ENCODE results near the gene C1QTNF2. TPM values are rescaled to one million over a fixed set of nuclear protein-coding genes. Genes with fewer than 3 reads are reported as not detected.
A peak's percentile ranks its signal among the peaks of the same experiment; 100 is the strongest.
"Not testable (repeated sequence)": the region's sequence is repeated elsewhere in the genome, so short reads cannot be mapped to it uniquely, and the experiment has no call there.

Gene C1QTNF2
- total RNA-seq, 2 donors from 2014 or later, result 0.56 to 0.73 TPM

GRCh38 chr5:160349935-160350303 is 20.5 kb downstream of the C1QTNF2 start:
- no peak for DNase-seq
- intact Hi-C loops (cut with DNase I, micrococcal nuclease), result loop anchor here in 1 of 2 donors (5.0 kb wide), 1 partner anchor 333 kb away; no protein-coding TSS in a partner anchor
- no peak for ATAC-seq

GRCh38 chr5:160349249-160349934 is 21.0 kb downstream of the C1QTNF2 start:
- DNase-seq, result no peak
- intact Hi-C loops (cut with DNase I, micrococcal nuclease), result loop anchor here in 1 of 2 donors (5.0 kb wide), 1 partner anchor 332 kb away; no protein-coding TSS in a partner anchor

GRCh38 chr5:160348080-160348479 is 22.3 kb downstream of the C1QTNF2 start:
- intact Hi-C loops (cut with DNase I, micrococcal nuclease), result loop anchor here in 1 of 2 donors (5.0 kb wide), 1 partner anchor 331 kb away; no protein-coding TSS in a partner anchor
- DNase-seq, result no peak
- no peak for ATAC-seq

More at GRCh38 chr5:160349249-160349934, 21.0 kb downstream of the C1QTNF2 start:
- no peak for ATAC-seq

GRCh38 chr5:160347448-160347847 is 23.0 kb downstream of the C1QTNF2 start:
- ATAC-seq, result no peak
- intact Hi-C loops (cut with DNase I, micrococcal nuclease), result loop anchor here in 1 of 2 donors (5.0 kb wide), 1 partner anchor 330 kb away; no protein-coding TSS in a partner anchor
- DNase-seq, result no peak

- intact Hi-C loops (cut with DNase I, micrococcal nuclease), result no loop called here
- peak in 1 of 2 donors; percentile 30 for DNase-seq
- peak; percentile 19 for ATAC-seq
These were observed 27.9 kb downstream of the C1QTNF2 start for GRCh38 chr5:160342413-160342941.

- DNase-seq, result no peak
- intact Hi-C loops (cut with DNase I, micrococcal nuclease), result no loop called here
- no peak for ATAC-seq
These were observed 29.0 kb downstream of the C1QTNF2 start for GRCh38 chr5:160341309-160341870.

- DNase-seq; ATAC-seq; intact Hi-C loops (cut with DNase I, micrococcal nuclease): not testable (repeated sequence)
These were observed 29.9 kb downstream of the C1QTNF2 start for GRCh38 chr5:160340513-160340912.

GRCh38 chr5:160339406-160340130 is 30.9 kb downstream of the C1QTNF2 start:
- intact Hi-C loops (cut with DNase I, micrococcal nuclease), result no loop called here
- ATAC-seq (no peak), DNase-seq (no peak)

- intact Hi-C loops (cut with DNase I, micrococcal nuclease); ATAC-seq; DNase-seq: not testable (repeated sequence)
These were observed 35.7 kb downstream of the C1QTNF2 start for GRCh38 chr5:160334716-160335115.

GRCh38 chr5:160333721-160334120 is 36.7 kb downstream of the C1QTNF2 start:
- DNase-seq (no peak), ATAC-seq (no peak)
- intact Hi-C loops (cut with DNase I, micrococcal nuclease), result no loop called here

- intact Hi-C loops (cut with DNase I, micrococcal nuclease), result no loop called here
- no peak for ATAC-seq
- DNase-seq, result no peak
These were observed 40.2 kb downstream of the C1QTNF2 start for GRCh38 chr5:160330212-160330611.

- ATAC-seq (no peak), DNase-seq (no peak)
- intact Hi-C loops (cut with DNase I, micrococcal nuclease), result no loop called here
These were observed 42.6 kb downstream of the C1QTNF2 start for GRCh38 chr5:160327818-160328217.

GRCh38 chr5:160326981-160327380 is 43.4 kb downstream of the C1QTNF2 start:
- peak; percentile 90 for ATAC-seq
- intact Hi-C loops (cut with DNase I, micrococcal nuclease), result no loop called here

GRCh38 chr5:160325716-160326115 is 44.7 kb downstream of the C1QTNF2 start:
- intact Hi-C loops (cut with DNase I, micrococcal nuclease), result no loop called here
- ATAC-seq, result peak; percentile 65
- no peak for DNase-seq

More at GRCh38 chr5:160326981-160327380, 43.4 kb downstream of the C1QTNF2 start:
- no peak for DNase-seq

GRCh38 chr5:160324886-160325285 is 45.5 kb downstream of the C1QTNF2 start:
- intact Hi-C loops (cut with DNase I, micrococcal nuclease), result no loop called here
- DNase-seq (no peak), ATAC-seq (no peak)

- intact Hi-C loops (cut with DNase I, micrococcal nuclease), result no loop called here
- DNase-seq (no peak), ATAC-seq (no peak)
These were observed 52.0 kb downstream of the C1QTNF2 start for GRCh38 chr5:160318409-160318808.

- ATAC-seq (no peak), DNase-seq (no peak)
- intact Hi-C loops (cut with DNase I, micrococcal nuclease), result no loop called here
These were observed 53.0 kb downstream of the C1QTNF2 start for GRCh38 chr5:160317434-160317833.

- DNase-seq (peak; percentile 33 to 76), ATAC-seq (peak; percentile 84)
- intact Hi-C loops (cut with DNase I, micrococcal nuclease), result no loop called here
These were observed 54.5 kb downstream of the C1QTNF2 start for GRCh38 chr5:160315968-160316367.

GRCh38 chr5:160312960-160313727 is 57.3 kb downstream of the C1QTNF2 start:
- intact Hi-C loops (cut with DNase I, micrococcal nuclease), result no loop called here
- no peak for DNase-seq
- no peak for ATAC-seq
